H1 (cell line): ENCODE measurements around the gene SMIM44. TPM values are rescaled to one million over a fixed set of nuclear protein-coding genes. Genes with fewer than 3 reads are reported as not detected.

Experiments used
- CTCF ChIA-PET: fragments of 300-600 bp; sonication (Branson Sonifier 250); formaldehyde crosslinking; loops from one replicate; lab custom pipeline; 2021; ENCODE audit not compliant: partially characterized antibody; lab: Charles Lee
- POLR2A ChIA-PET: fragments of 300-600 bp; sonication (Branson Sonifier 250); formaldehyde crosslinking; loops from one replicate; lab custom pipeline; 2021; ENCODE audit warnings: inconsistent platforms; ENCODE audit not compliant: partially characterized antibody; lab: Charles Lee
- DNase-seq, 2 experiments: peaks; one replicate each; pipeline versions ENCODE4 v3.0.0 to v3.0.0-alpha.2; 2010 to 2022; ENCODE audit warnings: low spot score in 2 of 2, low read depth in 1 of 2, mixed read lengths in 1 of 2
- FAIRE-seq: peaks from 2 replicates; lab custom pipeline; 2011; peaks lifted over from hg19 to GRCh38; lab: Jason Lieb, UNC
- H2AFZ ChIP-seq: 2 replicates; pipeline ENCODE4 v1.8.1; 2012; ENCODE audit warnings: low read length, inconsistent platforms
- H2AK5ac ChIP-seq: 2 replicates; pipeline ENCODE4 v1.6.1; 2013; ENCODE audit warnings: low read depth, low read length
- H2BK120ac ChIP-seq: replicated peaks from 2 replicates; pipeline ENCODE3; 2013; ENCODE audit warnings: low read depth, low read length, inconsistent platforms
- H2BK12ac ChIP-seq: 2 replicates; pipeline ENCODE4 v1.6.1; 2013; ENCODE audit warnings: low read depth, low read length
- H2BK15ac ChIP-seq: 2 replicates; pipeline ENCODE4 v1.6.1; 2013; ENCODE audit warnings: low read length
- H2BK20ac ChIP-seq: 2 replicates; pipeline ENCODE4 v1.6.1; 2013; ENCODE audit warnings: low read length
- H2BK5ac ChIP-seq: 2 replicates; pipeline ENCODE4 v1.6.1; 2013; ENCODE audit warnings: low read depth, low read length
- H3K14ac ChIP-seq: 2 replicates; pipeline ENCODE4 v1.6.1; 2013; ENCODE audit warnings: inconsistent platforms; ENCODE audit not compliant: insufficient read length
- H3K18ac ChIP-seq: 2 replicates; pipeline ENCODE4 v1.6.1; 2013; ENCODE audit warnings: low read length; ENCODE audit errors: extremely low read depth
- H3K23ac ChIP-seq: 2 replicates; pipeline ENCODE4 v1.6.1; 2013; ENCODE audit warnings: inconsistent platforms; ENCODE audit not compliant: insufficient read length
- H3K23me2 ChIP-seq: 2 replicates; pipeline ENCODE4 v1.6.1; 2013; ENCODE audit warnings: low read depth, low read length
- H3K27ac ChIP-seq: 2 replicates; pipeline ENCODE4 v1.6.1; 2011; ENCODE audit warnings: low read depth, low read length, inconsistent platforms
- H3K27me3 ChIP-seq, 4 experiments: replicated peaks in 1 of 4; 1 replicate in 1 of 4; 2 replicates in 3 of 4; pipeline versions ENCODE4 v1.6.1 to v1.8.1; 2011 to 2013; ENCODE audit warnings: low read length in 3 of 4, mild to moderate bottlenecking in 3 of 4, inconsistent platforms in 2 of 4, mixed read lengths in 2 of 4, moderate library complexity in 1 of 4; ENCODE audit not compliant: control insufficient read depth in 3 of 4, insufficient read depth in 3 of 4; ENCODE audit errors: extremely low read depth in 1 of 4
- H3K36me3 ChIP-seq, 4 experiments: 2 replicates each; pipeline versions ENCODE4 v1.6.1 to v1.8.1; 2011 to 2013; ENCODE audit warnings: mild to moderate bottlenecking in 4 of 4, low read length in 3 of 4, moderate library complexity in 2 of 4, control low read depth in 1 of 4, inconsistent platforms in 1 of 4; ENCODE audit not compliant: insufficient read depth in 4 of 4, control insufficient read depth in 2 of 4
- H3K4ac ChIP-seq: replicated peaks from 2 replicates; pipeline ENCODE3; 2013; ENCODE audit warnings: low read length, low read depth, mixed read lengths, inconsistent platforms; ENCODE audit not compliant: insufficient read length
- H3K4me1 ChIP-seq, 4 experiments: replicated peaks in 1 of 4; 1 replicate in 1 of 4; 2 replicates in 3 of 4; pipeline versions ENCODE4 v1.6.1 to v1.8.1; 2011 to 2013; ENCODE audit warnings: low read length in 3 of 4, inconsistent platforms in 2 of 4, mixed read lengths in 1 of 4; ENCODE audit not compliant: insufficient read depth in 4 of 4, control insufficient read depth in 3 of 4
- H3K4me2 ChIP-seq, 2 experiments: 2 replicates each; pipeline versions ENCODE4 v1.6.1 to v1.8.1; 2011 to 2013; ENCODE audit warnings: low read depth in 2 of 2, low read length in 2 of 2, control low read depth in 1 of 2, inconsistent platforms in 1 of 2, mild to moderate bottlenecking in 1 of 2; ENCODE audit not compliant: insufficient read depth in 1 of 2
- H3K4me3 ChIP-seq, 4 experiments: fragments of 200-600, 300-600 bp in 1 of 4; sonication (generic), shearing (Covaris generic), sonication (Bioruptor Twin) in 1 of 4; 2 replicates each; pipeline versions ENCODE4 v1.5.1 to v1.8.1; 2011 to 2016; ENCODE audit warnings: low read length in 4 of 4, low read depth in 3 of 4, control low read depth in 2 of 4, inconsistent platforms in 2 of 4, mild to moderate bottlenecking in 2 of 4, mixed read lengths in 1 of 4, moderate library complexity in 1 of 4; ENCODE audit not compliant: insufficient read depth in 2 of 4; ENCODE audit errors: extremely low read depth in 1 of 4
- H3K56ac ChIP-seq: replicated peaks from 2 replicates; pipeline ENCODE3; 2013; ENCODE audit warnings: low read depth, mild to moderate bottlenecking, mixed read lengths, low read length, inconsistent platforms; ENCODE audit not compliant: insufficient read length
- H3K79me1 ChIP-seq: 2 replicates; pipeline ENCODE4 v1.6.1; 2013; ENCODE audit warnings: low read depth, low read length, control low read depth
- H3K79me2 ChIP-seq, 2 experiments: 2 replicates each; pipeline versions ENCODE4 v1.6.1 to v1.8.1; 2012 to 2013; ENCODE audit warnings: low read length in 2 of 2, mild to moderate bottlenecking in 2 of 2, inconsistent platforms in 1 of 2; ENCODE audit not compliant: insufficient read depth in 2 of 2, control insufficient read depth in 1 of 2
- H3K9ac ChIP-seq, 4 experiments: replicated peaks in 1 of 4; 1 replicate in 1 of 4; 2 replicates in 3 of 4; pipeline versions ENCODE4 v1.6.1 to v1.8.1; 2011 to 2013; ENCODE audit warnings: low read depth in 3 of 4, low read length in 3 of 4, control low read depth in 2 of 4, mild to moderate bottlenecking in 2 of 4, moderate library complexity in 2 of 4, inconsistent platforms in 1 of 4; ENCODE audit errors: extremely low read depth in 1 of 4
- H3K9me3 ChIP-seq, 2 experiments: 2 replicates each; pipeline versions ENCODE4 v1.6.1 to v1.8.1; 2012 to 2013; ENCODE audit warnings: mild to moderate bottlenecking in 2 of 2, moderate library complexity in 2 of 2, control low read depth in 1 of 2, inconsistent platforms in 1 of 2, low read depth in 1 of 2, low read length in 1 of 2, mixed read lengths in 1 of 2; ENCODE audit not compliant: insufficient read depth in 2 of 2
- H4K20me1 ChIP-seq, 2 experiments: replicated peaks in 1 of 2; 2 replicates each; pipeline versions ENCODE3 to v1.8.1; 2011 to 2013; ENCODE audit warnings: inconsistent platforms in 2 of 2, low read length in 2 of 2, mild to moderate bottlenecking in 1 of 2; ENCODE audit not compliant: insufficient read depth in 2 of 2, control insufficient read depth in 1 of 2
- H4K5ac ChIP-seq: 2 replicates; pipeline ENCODE4 v1.6.1; 2013; ENCODE audit warnings: low read length, low read depth, mixed read lengths, inconsistent platforms; ENCODE audit not compliant: insufficient read length
- H4K8ac ChIP-seq: 2 replicates; pipeline ENCODE4 v1.8.0; 2013; ENCODE audit warnings: mild to moderate bottlenecking, moderate library complexity, low read length, inconsistent platforms; ENCODE audit not compliant: insufficient read depth; ENCODE audit errors: extremely low read depth
- H4K91ac ChIP-seq: replicated peaks from 2 replicates; pipeline ENCODE3; 2013; ENCODE audit warnings: low read length, mixed read lengths, inconsistent platforms; ENCODE audit not compliant: insufficient read length
- ASH2L ChIP-seq: fragments of 200-600, 300-600 bp; sonication (generic); IDR thresholded peaks from one replicate; pipeline ENCODE4 v1.7.1; 2017; ENCODE audit warnings: low read length
- BCL11A ChIP-seq, 2 experiments: IDR thresholded peaks; one replicate each; pipeline ENCODE4 v1.6.1; 2011; ENCODE audit warnings: low read depth in 2 of 2, low read length in 2 of 2, mild to moderate bottlenecking in 2 of 2
- CEBPB ChIP-seq: IDR thresholded peaks from 2 replicates; pipeline ENCODE4 v1.6.1; 2012; ENCODE audit warnings: low read depth, low read length
- CREB1 ChIP-seq: IDR thresholded peaks from 2 replicates; pipeline ENCODE4 v1.6.1; 2012; ENCODE audit warnings: inconsistent platforms
- CTBP2 ChIP-seq: IDR thresholded peaks from 2 replicates; pipeline ENCODE4 v1.7.0; 2011; ENCODE audit warnings: borderline replicate concordance, mild to moderate bottlenecking, moderate library complexity, mixed read lengths, low read length; ENCODE audit not compliant: insufficient read depth, insufficient read length
- EP300 ChIP-seq, 2 experiments: IDR thresholded peaks; 1 replicate in 1 of 2; 2 replicates in 1 of 2; pipeline ENCODE4 v1.6.1; 2011 to 2012; ENCODE audit warnings: low read depth in 2 of 2, low read length in 2 of 2, mild to moderate bottlenecking in 2 of 2, borderline replicate concordance in 1 of 2, inconsistent platforms in 1 of 2, moderate library complexity in 1 of 2
- EZH2 ChIP-seq: fragments of 200-600 bp; sonication (generic); IDR thresholded peaks from 2 replicates; pipeline ENCODE4 v1.7.1; 2012; ENCODE audit warnings: low read depth, mild to moderate bottlenecking, moderate library complexity, low read length, inconsistent platforms; ENCODE audit not compliant: severe bottlenecking
- PHF8 ChIP-seq: fragments of 200-600 bp; sonication (generic); conservative IDR thresholded peaks from 2 replicates; pipeline ENCODE4 v1.7.1; 2012; ENCODE audit warnings: low read depth, mild to moderate bottlenecking, inconsistent platforms, low read length, moderate library complexity
- RAD21 ChIP-seq, 2 experiments: IDR thresholded peaks in 1 of 2; conservative IDR thresholded peaks in 1 of 2; 2 replicates each; pipeline ENCODE4 v1.6.1; 2011; ENCODE audit warnings: low read depth in 2 of 2, low read length in 2 of 2, improper control_type of control experiment in 1 of 2, inconsistent platforms in 1 of 2, mild to moderate bottlenecking in 1 of 2, moderate library complexity in 1 of 2
- RFX5 ChIP-seq: IDR thresholded peaks from 2 replicates; pipeline ENCODE4 v1.6.1; 2011; ENCODE audit warnings: low read depth, low read length, improper control_type of control experiment, borderline replicate concordance
- SP2 ChIP-seq: IDR thresholded peaks from 2 replicates; pipeline ENCODE4 v1.6.1; 2012; ENCODE audit warnings: mild to moderate bottlenecking, low read length, inconsistent platforms
- WGBS, 2 experiments: shearing (Covaris generic) in 1 of 2; methylation state at CpG; one replicate each; pipeline versions ENCODE4 v1.1.6 to v1.1.7; 2013 to 2015; ENCODE audit warnings: low lambda C conversion rate in 2 of 2, mixed read lengths in 2 of 2, inconsistent platforms in 1 of 2, low coverage in 1 of 2, missing lambda C conversion rate in 1 of 2; ENCODE audit not compliant: insufficient replicate concordance in 2 of 2, insufficient coverage in 1 of 2, insufficient read length in 1 of 2; ENCODE audit errors: extremely low coverage in 1 of 2, missing lambda C conversion rate in 1 of 2; 5-methylcytosine and 5-hydroxymethylcytosine counted together
- polyA plus RNA-seq, 7 experiments: library from polyadenylated mRNA; depleted of rRNA in 3 of 7; stranded (reverse) in 5 of 7; unstranded in 2 of 7; fragments of >200 nt in 5 of 7; fragments of 200-250 nt in 2 of 7; gene quantifications; 1 replicate in 5 of 7; 2 replicates in 1 of 7; 4 replicates in 1 of 7; pipeline versions ENCODE4 v1.2.1 to v1.2.3, GENCODE V29; 2011 to 2013; ENCODE audit warnings: missing spikeins in 2 of 7, mixed read lengths in 2 of 7
- total RNA-seq: library from RNA; stranded (reverse); fragmentation: NEBNext Ultra II Directional; extraction: Animal tissue kit (Norgen Biotek cat#: 25700); gene quantifications from 2 replicates; pipeline ENCODE4 v1.2.1, GENCODE V29; 2021
- TF ChIP-seq, protein P1 (sequence below): IDR thresholded peaks from 2 replicates; pipeline ENCODE4 v1.6.1; 2011; ENCODE audit warnings: low read length, improper control_type of control experiment

The SMIM44 gene
- total and polyA plus RNA-seq, 2 of the 8 experiments (the other 6 are each of a cell fraction or from before 2014, with no cell fraction given), result not detected

- H3K56ac ChIP-seq, result no peak overlapping the region
- no peak overlapping the region for H3K4ac ChIP-seq
- H3K18ac ChIP-seq, result no peak overlapping the region
- H2AK5ac ChIP-seq, result no peak overlapping the region
- H3K4me3 ChIP-seq, result no peak overlapping the region
- no peak overlapping the region for H2BK20ac ChIP-seq
- peaks cover 7 to 36% (median 23%) of the 10 kb centered on the region in 4 experiments; a peak in 7 of 8 replicates for H3K36me3 ChIP-seq
- H4K20me1 ChIP-seq, result peaks cover 3 to 11% of the 10 kb centered on the region in 2 experiments
- ChIA-PET CTCF (interaction anchor here (0.7 to 6.9 kb wide), 3 partner anchors 9 to 15 kb away, joined by 3 to 54 read pairs (median 7); no protein-coding TSS in a partner anchor), POLR2A (interaction anchor here (0.6 to 1.5 kb wide), 5 partner anchors 9 to 35 kb away, joined by 3 to 6 read pairs (median 3); no protein-coding TSS in a partner anchor)
- no peak for DNase-seq
- no peak overlapping the region; the same call in 1 of the 2 replicates for H2BK5ac ChIP-seq
- 94% methylated on average over 11 of the region's 17 CpGs; no CpG with 5 or more reads in 1 of the 2 experiments for WGBS, 2 experiments
- H3K23ac ChIP-seq, result no peak overlapping the region
- H3K9ac ChIP-seq, result no peak overlapping the region
- H3K9me3 ChIP-seq, result no peaks in the 10 kb centered on the region
- H3K4me2 ChIP-seq, result no peak overlapping the region
- peaks cover 9% of the 10 kb centered on the region; the same call in 1 of the 2 replicates for H3K23me2 ChIP-seq
- H2BK12ac ChIP-seq, result no peak overlapping the region
- H3K4me1 ChIP-seq, result no peaks in the 10 kb centered on the region; a peak in 1 of 7 replicates
- H3K27ac ChIP-seq, result no peak overlapping the region
- no peaks in the 10 kb centered on the region for H3K27me3 ChIP-seq
- H4K91ac ChIP-seq, result no peak overlapping the region
- H3K14ac ChIP-seq, result no peak overlapping the region
- no peak for FAIRE-seq
- H2AFZ ChIP-seq, result no peak overlapping the region
- H4K5ac ChIP-seq, result no peak overlapping the region
- H2BK120ac ChIP-seq, result no peak overlapping the region
- no peak overlapping the region for H2BK15ac ChIP-seq
- H4K8ac ChIP-seq, result 0 out of 2 replicates have a peak overlapping the region, but pooled peaks have one; percentile 51
- H3K79me1 ChIP-seq, result 0 out of 2 replicates have a peak, but pooled peaks cover 2% of the 10 kb centered on the region
- H3K79me2 ChIP-seq, result no peaks in the 10 kb centered on the region
- TF ChIP-seq PHF8 (no peak), RAD21 (IDR thresholded peaks at IDR 0.05 in 1 of 2, conservative IDR thresholded peaks at IDR 0.05 in 1 of 2; ENCODE audit: low read depth in 2 of 2, low read length in 2 of 2) (no peak), EP300 (IDR thresholded peaks at IDR 0.05; ENCODE audit: borderline replicate concordance in 1 of 2, low read depth in 2 of 2, low read length in 2 of 2) (no peak), SP2 (no peak), CREB1 (no peak), BCL11A (IDR thresholded peaks at IDR 0.05; ENCODE audit: low read depth in 2 of 2, low read length in 2 of 2) (no peak), EZH2 (no peak), CTBP2 (no peak), ASH2L (no peak), CEBPB (no peak), RFX5 (no peak)
- TF ChIP-seq, protein P1, sequence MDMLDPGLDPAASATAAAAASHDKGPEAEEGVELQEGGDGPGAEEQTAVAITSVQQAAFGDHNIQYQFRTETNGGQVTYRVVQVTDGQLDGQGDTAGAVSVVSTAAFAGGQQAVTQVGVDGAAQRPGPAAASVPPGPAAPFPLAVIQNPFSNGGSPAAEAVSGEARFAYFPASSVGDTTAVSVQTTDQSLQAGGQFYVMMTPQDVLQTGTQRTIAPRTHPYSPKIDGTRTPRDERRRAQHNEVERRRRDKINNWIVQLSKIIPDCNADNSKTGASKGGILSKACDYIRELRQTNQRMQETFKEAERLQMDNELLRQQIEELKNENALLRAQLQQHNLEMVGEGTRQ, result no peak
These were observed 49.8 kb upstream of the SMIM44 start for GRCh38 chr19:3533033-3533432.
